NB4 (cell line): Measurements from ENCODE around the gene IL17C.

ENCODE experiments used
- CTCF ChIP-seq: IDR thresholded peaks from one replicate; pipeline ENCODE4 v1.5.1; 2012; ENCODE audit warnings: low read depth, low read length
- MAX ChIP-seq: IDR thresholded peaks from 2 replicates; pipeline ENCODE4 v1.6.1; 2011; ENCODE audit warnings: low read depth, low read length
- MYC ChIP-seq: IDR thresholded peaks from 2 replicates; pipeline ENCODE4 v1.6.1; 2011; ENCODE audit warnings: low read depth, low read length
- POLR2A ChIP-seq: IDR thresholded peaks from 2 replicates; pipeline ENCODE4 v1.6.1; 2011; ENCODE audit warnings: mild to moderate bottlenecking; ENCODE audit not compliant: insufficient read length; ENCODE audit errors: extremely low read depth

GRCh38 chr16:88685156-88686061, 47.0 kb downstream of the IL17C start:
- TF ChIP-seq CTCF: peak; percentile 87
- no peak for TF ChIP-seq POLR2A
- TF ChIP-seq MYC: peak; percentile 85
- TF ChIP-seq MAX: peak; percentile 81
